HG03025 (cell line): ENCODE results near the gene MAN2A2.
"Not testable (repeated sequence)": the region's sequence is repeated elsewhere in the genome, so short reads cannot be mapped to it uniquely, and the experiment has no call there.

Experiments used
- ATAC-seq: cut with Tn5 transposase; IDR thresholded peaks from one replicate; pipeline ENCODE4 v1.9.1; 2021; ENCODE audit warnings: mild to moderate bottlenecking, moderate library complexity; ENCODE audit not compliant: unreplicated experiment, low FRiP score

MAN2A2 gene

DNA sequence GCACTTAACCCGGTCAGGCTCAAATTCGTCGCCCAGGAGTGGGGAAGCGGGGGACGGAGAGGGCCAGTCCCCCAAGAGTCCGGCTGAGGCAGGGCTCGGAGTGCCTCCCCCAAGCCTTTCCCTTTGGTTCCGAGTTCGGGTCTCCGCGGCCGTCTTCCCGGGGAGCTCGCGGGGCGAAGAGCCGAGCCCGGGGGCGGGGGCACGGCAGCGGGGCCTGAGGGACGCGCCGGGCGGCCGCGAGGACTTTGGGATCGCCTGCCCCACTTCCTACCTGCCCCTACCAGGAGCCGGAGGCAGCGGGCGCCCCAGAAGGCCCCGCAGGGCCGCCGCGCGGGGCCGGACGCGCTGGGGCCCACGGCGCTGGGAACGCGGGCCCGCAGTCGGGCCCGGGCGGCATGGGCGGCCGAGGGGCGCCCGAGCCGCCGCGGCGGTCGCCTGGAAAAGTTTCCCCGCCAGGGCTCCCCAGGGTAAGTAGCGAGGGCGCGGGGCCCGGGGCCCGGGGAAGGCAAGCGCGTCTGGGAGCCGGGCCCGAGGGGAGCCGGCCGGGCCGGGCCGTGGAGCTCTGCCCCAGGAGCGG, 31.9 kb upstream of the MAN2A2 start:
- ATAC-seq: no peak

DNA sequence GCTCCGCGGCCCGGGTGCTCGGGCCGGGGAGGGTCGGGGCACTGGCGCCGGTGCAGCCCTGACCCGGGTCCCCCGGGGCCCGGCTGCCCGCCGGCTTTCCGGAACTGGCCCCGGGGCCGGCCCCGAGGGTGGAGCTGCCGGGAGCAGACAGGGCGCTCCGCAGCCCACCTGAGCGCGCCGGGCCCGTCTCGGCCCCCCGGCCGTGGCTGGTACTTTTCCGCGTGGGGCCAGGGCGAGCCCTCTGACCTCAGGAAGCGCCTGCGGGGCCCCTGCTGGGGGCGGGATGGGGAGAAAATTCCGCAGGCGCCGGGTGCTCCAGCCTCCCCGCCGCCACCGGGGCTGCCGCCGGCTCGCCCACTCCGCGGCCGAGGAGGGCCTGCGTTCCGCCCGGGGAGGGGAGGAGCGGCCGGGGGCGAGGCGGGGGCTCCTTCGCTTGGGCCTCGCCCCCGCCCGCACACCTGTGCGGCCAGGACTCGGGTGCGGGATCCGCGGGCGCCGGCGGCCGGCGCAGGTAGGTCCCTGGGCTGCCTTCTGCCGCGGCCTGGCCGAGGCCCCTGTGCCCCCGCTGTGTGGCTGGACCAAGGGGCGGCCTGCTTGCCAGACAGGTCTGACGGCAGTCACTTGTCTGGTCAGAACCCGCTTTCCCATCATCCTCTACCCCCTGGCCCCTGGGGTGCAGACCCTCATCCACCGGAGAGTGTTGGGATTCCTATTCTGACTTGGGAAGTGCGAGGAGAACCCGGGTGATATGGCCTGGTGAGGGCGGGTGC, 31.2 kb upstream of the MAN2A2 start:
- no peak for ATAC-seq

DNA sequence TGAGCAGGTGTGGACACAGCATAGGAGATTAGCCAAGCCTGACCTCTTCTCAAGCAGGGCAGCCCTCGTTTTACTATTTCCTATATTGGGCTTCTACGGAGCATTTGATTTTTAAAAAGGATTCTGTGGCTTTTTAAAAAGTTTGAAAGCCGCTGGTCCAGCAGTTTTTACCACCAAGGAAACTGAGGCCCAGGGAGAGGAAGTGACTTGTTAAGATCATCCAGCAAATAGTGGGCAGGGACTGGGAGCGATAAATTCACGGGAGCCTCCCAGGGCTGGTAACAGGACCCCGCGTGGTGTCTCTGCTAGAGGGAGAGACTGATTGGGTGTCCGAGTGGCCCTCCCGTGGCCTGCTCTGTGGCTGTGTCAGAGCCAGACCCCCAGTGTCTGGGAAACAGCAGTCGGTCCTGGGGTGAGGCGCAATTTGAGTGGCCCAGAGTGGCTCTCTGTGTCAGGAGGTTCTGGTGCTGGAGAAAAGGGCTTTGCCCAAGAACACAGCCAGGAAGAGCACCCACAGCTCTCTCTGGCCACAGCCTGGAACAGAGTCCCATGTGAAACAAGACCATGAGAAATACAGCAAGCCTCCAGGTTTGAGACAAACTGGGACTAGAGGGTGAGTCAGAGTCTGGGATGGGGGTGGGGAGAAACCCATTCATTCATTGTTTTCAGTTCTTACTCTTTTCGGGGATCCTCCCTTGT, 30.5 kb upstream of the MAN2A2 start:
- no peak for ATAC-seq

DNA sequence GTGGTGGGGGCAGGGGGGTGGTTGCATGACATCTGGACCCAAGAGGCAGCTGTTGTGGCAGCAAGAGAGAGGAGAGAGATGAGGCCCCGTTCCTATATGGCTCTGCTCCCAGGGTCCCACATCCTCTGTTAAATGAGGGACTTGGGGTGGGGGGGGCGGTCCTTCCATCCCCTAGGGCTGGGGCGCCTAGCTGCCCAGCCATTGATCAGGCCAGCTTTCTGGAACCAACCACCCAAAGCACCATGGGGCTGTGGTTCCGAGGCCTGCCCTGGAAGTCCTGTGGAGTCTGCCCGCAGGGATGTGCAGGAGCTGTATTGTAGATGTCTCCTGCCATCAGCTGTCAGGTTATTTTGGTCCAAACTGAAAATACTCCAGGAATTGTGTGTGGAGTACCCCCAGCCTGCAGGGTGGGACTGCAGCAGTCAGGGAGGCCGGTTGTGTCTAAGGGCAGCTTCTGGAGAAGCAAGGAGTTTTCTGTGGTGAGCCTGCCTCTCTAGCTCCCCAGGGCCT, 29.6 kb upstream of the MAN2A2 start:
- ATAC-seq: no peak

DNA sequence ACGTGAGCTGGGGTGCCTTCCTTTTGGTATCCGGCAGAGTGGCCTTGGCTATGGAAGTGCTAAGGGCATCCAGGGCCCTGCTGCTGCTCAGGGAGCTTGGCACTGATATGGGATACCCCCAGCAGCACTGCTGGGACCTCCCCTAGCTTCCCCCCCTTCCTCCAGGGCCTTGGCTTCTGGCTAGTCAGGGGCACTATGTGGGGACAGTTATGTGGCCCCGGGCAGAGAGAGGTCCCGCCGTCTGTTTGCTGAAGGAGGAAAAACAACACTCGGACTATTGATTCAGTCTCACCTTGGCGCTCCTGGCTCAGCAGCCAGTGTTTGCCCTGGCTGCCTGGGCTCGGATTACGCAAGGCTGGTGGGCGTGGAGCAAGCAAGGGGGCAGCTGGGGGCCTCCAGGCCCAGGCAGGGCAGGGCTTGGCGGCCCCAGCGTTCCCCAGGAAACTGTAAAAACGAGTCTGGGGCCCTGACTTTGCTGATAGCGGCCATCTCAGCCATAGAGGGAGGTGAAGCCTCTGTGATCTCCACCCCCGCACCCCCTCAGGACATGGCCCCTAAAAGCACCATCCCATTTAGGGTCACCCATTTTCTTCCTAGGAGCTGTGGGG, 29.0 kb upstream of the MAN2A2 start:
- no peak for ATAC-seq

DNA sequence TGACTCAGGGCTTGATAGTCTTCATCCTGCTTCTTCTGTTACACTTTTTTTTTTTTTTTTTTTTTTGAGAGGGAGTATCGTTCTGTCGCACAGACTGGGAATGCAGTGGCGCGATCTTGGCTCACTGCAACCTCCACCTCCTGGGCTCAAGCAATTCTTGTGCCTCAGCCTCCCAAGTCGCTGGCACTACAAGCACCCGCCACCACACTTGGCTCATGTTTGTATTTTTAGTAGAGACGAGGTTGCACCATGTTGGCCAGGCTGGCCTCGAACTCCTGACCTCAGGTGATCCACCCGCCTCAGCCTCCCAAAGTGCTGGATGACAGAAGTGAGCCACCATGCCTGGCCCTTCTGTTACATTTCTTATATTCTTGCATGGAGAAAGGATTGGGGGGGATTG, 28.1 kb upstream of the MAN2A2 start:
- not testable (repeated sequence) for ATAC-seq

DNA sequence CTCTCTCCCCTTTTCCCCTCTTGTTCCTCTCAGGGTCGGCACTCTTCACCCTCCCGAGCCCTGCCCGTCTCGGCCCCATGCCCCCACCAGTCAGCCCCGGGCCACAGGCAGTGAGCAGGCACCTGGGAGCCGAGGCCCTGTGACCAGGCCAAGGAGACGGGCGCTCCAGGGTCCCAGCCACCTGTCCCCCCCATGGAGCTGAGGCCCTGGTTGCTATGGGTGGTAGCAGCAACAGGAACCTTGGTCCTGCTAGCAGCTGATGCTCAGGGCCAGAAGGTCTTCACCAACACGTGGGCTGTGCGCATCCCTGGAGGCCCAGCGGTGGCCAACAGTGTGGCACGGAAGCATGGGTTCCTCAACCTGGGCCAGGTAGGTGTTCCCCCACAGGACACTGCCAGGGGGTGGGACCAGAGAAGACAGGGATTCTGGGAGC, 27.5 kb upstream of the MAN2A2 start:
- no peak for ATAC-seq

DNA sequence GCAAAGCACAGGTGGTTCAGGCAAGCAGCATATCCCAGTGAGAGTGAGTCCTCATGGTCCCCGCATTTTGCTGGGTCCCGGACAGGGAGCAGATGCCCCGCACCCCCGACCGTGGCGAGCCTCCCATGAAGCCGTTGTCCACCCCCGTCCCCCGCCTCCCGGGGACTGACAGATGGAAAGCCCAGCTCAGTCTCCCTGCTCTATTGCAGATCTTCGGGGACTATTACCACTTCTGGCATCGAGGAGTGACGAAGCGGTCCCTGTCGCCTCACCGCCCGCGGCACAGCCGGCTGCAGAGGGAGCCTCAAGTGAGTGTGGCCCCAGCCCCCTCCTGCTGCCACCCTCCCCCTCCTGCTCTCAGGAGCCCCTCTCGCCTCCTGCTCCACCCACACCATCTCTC, 27.1 kb upstream of the MAN2A2 start:
- no peak for ATAC-seq

DNA sequence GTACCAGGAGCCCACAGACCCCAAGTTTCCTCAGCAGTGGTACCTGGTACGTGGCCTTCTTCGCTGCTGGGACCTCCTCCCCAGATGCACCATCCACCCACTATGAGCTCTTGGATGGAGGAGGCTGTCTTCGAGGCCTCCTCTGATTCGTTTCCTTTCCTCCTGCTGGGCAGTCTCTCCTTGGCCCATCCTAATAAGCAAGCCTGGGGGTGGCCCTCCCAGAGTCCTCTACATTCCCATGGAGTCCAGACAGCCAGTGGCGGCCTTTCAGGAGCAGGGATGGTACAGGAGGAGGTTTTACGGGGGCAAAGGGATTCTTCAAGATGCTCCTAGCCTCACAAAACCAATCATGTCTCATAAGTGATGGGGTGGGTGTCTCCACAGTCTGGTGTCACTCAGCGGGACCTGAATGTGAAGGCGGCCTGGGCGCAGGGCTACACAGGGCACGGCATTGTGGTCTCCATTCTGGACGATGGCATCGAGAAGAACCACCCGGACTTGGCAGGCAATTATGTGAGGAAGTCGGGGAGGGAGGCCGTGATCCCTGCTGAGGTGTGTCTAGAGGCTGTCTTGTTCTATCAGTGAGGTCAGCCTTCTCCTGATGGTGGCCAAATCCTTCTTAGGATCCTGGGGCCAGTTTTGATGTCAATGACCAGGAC, 26.5 kb upstream of the MAN2A2 start:
- no peak for ATAC-seq

DNA sequence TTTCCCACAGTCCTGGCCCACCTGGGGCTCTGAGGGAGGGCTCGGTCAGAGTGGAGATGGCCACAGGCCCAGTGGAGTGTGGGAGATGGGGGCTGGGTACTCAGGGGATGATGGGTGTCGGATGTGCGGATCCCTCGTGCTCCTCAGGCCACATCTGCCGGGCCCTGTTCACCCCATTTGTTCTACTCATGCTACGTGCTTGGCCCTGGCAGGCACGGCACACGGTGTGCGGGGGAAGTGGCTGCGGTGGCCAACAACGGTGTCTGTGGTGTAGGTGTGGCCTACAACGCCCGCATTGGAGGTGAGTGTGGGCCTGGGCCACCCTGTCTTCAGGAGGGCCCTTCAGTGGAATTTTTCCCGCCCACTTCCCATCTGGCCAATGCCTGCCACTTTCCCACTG, 25.8 kb upstream of the MAN2A2 start:
- no peak for ATAC-seq

DNA sequence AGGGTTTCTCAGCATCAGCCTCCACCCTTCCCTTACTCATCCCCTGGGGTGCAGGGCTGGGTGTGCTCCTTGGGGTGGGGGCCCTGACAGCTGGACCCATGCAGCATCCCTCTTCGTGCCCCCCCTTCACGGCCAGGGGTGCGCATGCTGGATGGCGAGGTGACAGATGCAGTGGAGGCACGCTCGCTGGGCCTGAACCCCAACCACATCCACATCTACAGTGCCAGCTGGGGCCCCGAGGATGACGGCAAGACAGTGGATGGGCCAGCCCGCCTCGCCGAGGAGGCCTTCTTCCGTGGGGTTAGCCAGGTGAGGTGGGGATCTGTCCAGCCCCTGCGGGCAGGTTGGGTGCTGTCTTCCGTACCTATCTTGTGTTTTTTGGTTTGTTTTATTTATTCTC, 25.1 kb upstream of the MAN2A2 start:
- ATAC-seq: no peak

DNA sequence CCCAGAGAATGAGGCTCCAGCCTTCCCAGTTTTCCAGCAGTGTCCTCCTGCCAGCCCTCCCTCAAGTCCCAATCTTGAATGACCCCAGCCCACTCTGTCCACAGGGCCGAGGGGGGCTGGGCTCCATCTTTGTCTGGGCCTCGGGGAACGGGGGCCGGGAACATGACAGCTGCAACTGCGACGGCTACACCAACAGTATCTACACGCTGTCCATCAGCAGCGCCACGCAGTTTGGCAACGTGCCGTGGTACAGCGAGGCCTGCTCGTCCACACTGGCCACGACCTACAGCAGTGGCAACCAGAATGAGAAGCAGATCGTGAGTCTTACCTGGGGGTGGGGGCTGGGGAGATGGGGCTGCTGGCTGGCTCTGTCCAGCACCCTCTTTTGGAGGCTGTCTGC, 24.4 kb upstream of the MAN2A2 start:
- no peak for ATAC-seq

DNA sequence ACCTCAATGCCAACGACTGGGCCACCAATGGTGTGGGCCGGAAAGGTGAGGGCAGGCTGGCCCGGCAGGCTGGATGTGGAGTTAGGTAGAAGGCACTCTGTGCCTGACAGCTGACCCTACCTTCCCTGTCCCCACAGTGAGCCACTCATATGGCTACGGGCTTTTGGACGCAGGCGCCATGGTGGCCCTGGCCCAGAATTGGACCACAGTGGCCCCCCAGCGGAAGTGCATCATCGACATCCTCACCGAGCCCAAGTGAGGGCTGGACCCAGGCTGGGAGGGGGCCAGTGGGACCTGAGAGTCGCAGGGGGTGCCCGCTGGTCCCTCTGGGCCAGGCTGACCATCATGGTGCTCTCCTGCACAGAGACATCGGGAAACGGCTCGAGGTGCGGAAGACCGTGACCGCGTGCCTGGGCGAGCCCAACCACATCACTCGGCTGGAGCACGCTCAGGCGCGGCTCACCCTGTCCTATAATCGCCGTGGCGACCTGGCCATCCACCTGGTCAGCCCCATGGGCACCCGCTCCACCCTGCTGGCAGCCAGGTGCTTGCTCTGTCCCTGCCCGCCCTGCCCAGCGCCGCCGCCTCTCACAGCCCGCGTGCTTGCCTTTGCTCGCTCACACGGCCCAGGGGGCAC, 23.3 kb upstream of the MAN2A2 start:
- ATAC-seq: no peak

DNA sequence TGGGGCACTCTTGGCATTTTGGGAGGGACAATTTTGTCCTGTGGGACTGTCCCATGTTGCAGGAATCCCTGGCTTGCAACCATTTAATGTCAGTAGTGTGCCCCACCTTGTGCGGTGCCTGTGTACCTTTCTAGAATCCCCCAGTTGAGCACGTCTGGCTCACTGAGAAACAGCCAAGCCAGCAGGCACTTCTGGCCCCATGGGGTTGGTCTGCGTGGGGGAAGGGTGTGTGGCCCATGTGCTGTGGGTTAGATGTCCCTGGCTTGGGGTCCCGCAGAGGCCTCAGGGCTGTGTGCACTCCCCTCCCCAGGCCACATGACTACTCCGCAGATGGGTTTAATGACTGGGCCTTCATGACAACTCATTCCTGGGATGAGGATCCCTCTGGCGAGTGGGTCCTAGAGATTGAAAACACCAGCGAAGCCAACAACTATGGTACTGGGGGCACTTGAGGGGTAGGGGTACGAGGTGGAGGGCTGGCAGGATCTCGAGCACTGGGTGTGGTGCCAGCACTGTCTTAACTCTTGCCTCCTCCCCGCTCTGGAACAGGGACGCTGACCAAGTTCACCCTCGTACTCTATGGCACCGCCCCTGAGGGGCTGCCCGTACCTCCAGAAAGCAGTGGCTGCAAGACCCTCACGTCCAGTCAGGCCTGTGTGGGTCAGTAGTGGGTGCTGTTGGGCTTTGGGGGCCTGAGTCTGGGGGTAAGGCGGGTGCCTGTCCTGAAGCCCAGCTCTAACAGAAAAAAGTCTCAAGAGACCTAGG, 22.5 kb upstream of the MAN2A2 start:
- no peak for ATAC-seq

DNA sequence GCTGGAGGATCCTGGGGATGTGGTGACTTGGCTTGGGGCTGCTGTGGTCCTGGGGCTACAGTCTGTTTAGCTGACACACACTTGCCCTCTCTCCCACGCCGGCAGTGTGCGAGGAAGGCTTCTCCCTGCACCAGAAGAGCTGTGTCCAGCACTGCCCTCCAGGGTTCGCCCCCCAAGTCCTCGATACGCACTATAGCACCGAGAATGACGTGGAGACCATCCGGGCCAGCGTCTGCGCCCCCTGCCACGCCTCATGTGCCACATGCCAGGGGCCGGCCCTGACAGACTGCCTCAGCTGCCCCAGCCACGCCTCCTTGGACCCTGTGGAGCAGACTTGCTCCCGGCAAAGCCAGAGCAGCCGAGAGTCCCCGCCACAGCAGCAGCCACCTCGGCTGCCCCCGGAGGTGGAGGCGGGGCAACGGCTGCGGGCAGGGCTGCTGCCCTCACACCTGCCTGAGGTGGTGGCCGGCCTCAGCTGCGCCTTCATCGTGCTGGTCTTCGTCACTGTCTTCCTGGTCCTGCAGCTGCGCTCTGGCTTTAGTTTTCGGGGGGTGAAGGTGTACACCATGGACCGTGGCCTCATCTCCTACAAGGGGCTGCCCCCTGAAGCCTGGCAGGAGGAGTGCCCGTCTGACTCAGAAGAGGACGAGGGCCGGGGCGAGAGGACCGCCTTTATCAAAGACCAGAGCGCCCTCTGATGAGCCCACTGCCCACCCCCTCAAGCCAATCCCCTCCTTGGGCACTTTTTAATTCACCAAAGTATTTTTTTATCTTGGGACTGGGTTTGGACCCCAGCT, 21.7 kb upstream of the MAN2A2 start:
- ATAC-seq: no peak

DNA sequence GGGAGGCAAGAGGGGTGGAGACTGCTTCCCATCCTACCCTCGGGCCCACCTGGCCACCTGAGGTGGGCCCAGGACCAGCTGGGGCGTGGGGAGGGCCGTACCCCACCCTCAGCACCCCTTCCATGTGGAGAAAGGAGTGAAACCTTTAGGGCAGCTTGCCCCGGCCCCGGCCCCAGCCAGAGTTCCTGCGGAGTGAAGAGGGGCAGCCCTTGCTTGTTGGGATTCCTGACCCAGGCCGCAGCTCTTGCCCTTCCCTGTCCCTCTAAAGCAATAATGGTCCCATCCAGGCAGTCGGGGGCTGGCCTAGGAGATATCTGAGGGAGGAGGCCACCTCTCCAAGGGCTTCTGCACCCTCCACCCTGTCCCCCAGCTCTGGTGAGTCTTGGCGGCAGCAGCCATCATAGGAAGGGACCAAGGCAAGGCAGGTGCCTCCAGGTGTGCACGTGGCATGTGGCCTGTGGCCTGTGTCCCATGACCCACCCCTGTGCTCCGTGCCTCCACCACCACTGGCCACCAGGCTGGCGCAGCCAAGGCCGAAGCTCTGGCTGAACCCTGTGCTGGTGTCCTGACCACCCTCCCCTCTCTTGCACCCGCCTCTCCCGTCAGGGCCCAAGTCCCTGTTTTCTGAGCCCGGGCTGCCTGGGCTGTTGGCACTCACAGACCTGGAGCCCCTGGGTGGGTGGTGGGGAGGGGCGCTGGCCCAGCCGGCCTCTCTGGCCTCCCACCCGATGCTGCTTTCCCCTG, 21.0 kb upstream of the MAN2A2 start:
- ATAC-seq: no peak

DNA sequence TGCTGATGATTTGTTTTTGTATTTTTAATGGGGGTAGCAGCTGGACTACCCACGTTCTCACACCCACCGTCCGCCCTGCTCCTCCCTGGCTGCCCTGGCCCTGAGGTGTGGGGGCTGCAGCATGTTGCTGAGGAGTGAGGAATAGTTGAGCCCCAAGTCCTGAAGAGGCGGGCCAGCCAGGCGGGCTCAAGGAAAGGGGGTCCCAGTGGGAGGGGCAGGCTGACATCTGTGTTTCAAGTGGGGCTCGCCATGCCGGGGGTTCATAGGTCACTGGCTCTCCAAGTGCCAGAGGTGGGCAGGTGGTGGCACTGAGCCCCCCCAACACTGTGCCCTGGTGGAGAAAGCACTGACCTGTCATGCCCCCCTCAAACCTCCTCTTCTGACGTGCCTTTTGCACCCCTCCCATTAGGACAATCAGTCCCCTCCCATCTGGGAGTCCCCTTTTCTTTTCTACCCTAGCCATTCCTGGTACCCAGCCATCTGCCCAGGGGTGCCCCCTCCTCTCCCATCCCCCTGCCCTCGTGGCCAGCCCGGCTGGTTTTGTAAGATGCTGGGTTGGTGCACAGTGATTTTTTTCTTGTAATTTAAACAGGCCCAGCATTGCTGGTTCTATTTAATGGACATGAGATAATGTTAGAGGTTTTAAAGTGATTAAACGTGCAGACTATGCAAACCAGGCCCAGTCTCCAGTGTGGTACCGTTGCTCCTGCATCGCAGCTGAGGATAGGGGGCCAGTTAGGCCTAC, 20.1 kb upstream of the MAN2A2 start:
- ATAC-seq: no peak
